ENCODE data around the gene FHL1.
"Not testable (repeated sequence)": the region's sequence is repeated elsewhere in the genome, so short reads cannot be mapped to it uniquely, and the experiment has no call there.

Gene FHL1

DNA sequence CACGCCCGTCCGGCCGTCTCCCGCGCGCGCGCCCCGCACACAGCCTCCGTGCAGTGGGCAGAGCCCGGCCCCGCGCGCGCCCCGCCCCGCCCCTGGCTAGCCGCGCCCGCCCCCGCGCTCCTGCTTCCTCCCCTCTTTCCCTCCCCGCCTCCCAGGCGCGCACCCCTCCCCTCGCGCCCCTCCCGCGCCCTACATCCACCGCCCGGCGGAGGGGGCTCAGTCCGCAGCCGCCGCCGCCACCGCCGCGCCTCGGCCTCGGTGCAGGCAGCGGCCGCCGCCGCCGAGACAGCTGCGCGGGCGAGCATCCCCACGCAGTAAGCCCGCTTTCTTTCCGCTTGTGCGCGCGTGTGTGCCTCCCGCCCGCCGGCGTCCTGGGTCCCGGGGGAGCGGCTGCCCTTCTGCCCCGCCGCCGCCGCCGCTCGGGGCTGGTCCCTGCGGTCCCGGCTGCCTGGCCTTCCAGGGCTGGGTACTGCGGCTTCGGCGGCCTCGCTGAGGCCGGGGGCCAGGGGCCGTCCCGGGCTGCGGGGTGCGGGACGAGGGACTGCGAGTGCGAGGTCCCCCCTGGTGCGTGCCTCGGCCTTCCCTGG is at the start of gene FHL1:
FHL1 (plus strand) TSS at position 219 of the 587 bp plus-strand sequence.
- peak; percentile 78 for DNase-seq

DNA sequence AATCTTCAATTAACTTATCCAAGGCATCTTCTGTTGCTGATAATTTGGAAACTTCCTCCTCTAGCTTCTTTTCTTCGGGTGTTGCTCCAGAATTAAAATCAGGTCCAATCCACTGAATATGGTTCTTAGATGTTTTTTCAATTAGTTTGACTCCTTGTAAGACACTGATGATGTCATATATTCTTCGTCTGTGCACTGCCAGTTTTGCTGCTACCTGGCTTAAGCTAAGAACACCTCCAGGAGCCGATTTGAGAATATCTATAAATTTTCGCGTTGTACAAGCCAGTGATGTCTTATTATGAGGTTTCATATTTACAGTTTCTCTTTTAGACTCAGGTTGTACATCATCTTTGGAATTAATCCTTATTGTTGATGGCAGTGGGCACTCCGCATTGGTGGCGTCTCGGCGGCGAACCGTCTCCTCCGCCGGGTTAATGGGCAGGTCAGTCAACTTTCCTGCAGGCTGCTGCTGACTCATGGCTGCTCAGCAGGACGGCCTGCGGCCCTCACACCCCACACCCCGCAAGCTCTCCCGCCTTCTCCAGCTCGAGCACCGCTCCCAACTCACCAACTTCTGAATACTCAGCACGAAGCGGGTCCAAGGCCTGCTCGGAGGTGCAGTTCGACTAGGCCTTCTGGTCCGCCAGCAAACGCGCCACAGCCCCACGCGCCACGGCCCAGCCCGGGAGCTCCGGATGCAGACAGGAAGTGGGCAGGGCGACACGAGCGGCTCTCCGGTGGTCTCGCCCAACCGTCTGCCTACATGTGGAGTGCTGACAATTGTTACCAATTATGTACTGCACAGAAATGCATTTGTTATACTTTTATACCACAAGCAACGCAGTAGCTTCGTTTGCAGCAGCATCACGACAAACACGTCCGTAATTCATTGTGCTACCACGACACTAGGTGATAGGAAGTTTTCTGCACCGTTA is 49.2 kb upstream of the FHL1 start:
- DNase-seq = no peak

- no peak for DNase-seq
Observed at GRCh38 chrX:136104936-136105335, 42.4 kb upstream of the FHL1 start.

- DNase-seq = no peak
Observed at GRCh38 chrX:136106920-136107528, 40.3 kb upstream of the FHL1 start.

DNA sequence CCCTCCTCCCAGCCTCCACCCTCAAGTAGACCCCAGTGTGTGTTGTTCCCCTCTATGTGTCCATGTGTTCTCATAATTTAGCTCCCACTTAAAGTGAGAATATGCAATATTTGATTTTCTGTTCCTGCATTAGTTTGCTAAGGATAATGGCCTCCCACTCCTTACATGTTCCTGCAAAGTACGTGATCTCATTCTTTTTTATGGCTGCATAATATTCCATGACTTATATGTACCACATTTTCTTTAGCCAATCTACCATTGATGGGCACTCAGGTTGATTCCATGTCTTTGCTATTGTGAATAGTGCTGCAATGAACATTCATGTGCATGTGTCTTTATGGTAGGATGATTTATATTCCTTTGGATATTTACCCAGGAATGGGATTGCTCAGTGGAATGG is 38.4 kb upstream of the FHL1 start:
- not testable (repeated sequence) for DNase-seq

GRCh38 chrX:136112286-136112685 is 35.0 kb upstream of the FHL1 start:
- no peak for DNase-seq

- no peak for DNase-seq
Observed at GRCh38 chrX:136112778-136113177, 34.6 kb upstream of the FHL1 start.

DNA sequence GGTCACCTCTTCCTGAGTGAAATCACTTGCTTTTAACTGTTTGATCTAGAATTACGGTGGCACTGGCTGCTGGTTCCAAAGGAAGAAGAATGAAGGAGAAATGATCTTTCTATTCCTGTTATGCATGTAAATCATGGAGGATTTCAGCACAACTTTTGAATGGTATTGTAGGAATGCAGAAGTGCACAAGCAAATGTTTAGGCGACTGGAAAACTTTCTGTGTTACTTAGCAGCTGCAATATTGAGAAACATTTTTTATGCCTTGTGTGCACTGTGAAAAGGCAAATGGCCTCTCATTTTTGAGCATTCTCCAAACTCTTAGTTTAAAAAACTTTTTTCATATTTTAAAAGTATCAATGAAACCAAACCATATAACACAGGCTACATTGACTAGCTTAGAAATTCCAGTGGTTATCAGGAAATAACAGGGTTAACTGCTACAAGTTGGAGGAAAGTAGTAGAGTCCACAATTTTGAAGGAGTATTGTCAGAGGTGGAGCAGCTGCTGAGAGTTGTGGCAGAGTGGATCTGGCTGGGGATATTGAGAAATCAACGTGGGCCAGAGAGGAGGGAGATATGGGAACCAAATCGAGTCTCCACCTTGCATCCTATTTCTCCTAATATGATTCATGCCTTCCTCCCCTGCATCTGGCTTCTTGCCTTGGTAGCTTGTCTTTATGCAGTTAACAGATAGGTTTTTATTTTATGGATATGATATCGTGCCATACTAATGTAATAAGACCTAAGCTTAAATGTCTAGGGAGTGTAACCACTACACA is 32.0 kb upstream of the FHL1 start:
- no peak for DNase-seq

DNA sequence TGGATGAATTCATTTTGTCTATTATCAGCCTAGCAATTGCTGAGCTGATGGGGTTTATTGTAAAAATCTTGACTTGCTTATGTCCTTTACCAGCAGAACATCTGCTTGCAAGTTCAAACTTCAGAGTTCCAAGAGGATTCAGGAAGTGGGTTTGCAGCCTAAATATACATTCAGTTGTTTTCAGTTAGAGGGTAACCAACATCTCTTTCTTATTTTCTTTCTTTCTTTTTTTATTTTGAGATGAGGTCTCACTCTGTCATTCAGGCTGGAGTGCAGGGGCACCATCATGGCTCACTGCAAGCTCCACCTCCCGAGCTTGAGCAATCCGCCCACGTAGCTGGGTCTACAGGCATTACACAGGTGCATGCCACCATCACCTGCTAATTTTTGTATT is 31.4 kb upstream of the FHL1 start:
- DNase-seq = no peak

DNA sequence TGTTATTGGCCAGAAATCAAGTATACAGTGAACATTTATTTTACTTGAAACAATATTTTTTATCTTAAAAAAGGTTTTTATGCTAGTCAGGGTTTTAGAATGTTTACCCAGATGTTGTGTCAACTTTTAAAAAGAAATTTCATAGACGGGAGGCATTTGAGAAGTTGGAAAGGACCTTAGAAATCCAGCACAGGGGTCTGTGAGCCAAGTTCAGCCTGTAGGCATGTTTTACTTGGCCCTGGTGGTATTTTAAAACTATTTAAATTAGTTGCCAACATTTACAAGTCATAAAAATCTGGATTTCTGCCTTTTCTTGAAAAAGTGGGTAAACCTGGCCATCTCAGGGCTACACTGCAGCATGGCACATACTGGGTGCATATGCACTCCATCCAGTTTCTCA is 25.5 kb upstream of the FHL1 start:
- no peak for DNase-seq

- DNase-seq = no peak
Observed at GRCh38 chrX:136122207-136122606, 25.1 kb upstream of the FHL1 start.

DNA sequence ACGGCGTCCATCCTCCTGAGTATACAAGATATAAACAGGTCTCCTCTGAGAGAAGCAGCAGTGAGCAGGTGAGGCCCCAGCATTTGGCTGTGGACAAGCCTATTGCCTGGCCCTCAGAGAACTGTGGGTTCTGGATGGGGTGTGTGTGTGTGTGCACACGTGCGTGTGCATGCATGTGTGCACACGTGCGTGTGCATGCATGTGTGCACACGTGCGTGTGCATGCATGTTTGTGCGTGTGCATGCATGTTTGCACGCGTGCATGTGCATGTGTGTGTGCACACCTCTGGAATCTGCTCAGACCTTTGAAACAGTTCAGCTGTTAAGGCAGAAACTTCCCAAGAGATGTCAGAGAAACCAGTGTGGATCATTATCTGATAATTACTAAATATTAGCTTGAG is 22.2 kb upstream of the FHL1 start:
- no peak for DNase-seq

DNA sequence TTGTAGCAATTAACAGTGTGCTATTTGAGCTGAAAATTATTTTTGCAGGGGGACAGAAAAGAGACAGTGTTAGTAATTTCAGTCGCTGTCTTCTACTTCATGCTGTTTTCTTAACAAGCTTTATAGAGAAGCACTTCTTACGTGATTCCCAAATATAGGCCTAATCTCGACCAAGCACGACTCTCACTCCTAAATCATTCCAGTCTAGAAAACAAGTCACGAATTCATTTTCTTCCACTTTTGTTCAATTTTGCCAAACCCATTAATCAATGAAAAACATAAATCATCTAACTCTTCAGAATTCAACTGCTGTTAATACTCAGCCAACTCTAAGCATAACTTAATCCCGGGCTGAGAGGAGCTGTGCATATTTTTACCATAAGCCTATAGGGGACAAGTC is 21.0 kb upstream of the FHL1 start:
- DNase-seq = no peak

DNA sequence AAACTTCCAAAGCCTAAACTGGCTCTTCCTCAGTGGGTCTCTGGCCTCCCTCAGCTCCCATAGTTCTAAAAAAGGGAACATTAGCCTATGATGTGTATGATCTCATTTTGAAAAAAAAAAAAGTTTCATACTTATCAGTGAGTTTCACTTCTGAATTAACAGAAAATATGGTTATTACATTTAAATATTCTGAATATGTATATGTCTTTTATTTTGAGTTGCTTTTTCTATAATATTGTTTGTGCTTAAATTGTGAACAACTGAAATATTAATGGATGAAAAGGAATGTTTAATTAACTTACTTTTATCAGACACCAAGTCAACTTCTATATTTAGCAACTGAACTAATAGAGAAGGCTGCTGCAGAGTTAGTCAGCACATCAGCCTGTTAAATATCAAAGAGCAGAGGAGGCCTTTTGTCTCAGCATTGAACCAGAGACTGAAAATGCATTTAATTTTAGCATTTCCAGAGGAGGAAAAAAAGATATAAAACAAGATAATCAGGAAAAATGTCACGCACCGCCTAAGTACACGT is 20.4 kb upstream of the FHL1 start:
- no peak for DNase-seq

DNA sequence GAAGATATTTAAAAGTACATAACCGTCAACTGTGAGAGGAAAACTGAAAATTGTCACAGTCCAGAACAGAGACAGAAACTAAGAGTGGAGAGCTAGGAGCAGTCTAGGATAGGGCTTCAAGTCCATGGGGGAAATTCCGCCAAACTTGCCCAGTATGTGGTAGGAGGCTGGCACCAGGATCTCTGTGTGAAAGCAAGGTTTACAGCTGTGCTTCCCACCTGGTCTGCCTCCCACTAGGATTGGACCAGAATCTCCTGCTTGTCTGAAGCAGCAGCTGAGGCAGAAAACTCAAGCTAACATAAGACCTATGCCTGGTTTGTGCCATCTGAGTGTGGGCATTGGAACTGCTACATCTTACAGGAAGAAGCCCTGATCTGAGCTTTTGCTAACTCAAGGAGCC is 18.6 kb upstream of the FHL1 start:
- DNase-seq = no peak

GRCh38 chrX:136130931-136131833 is 16.2 kb upstream of the FHL1 start:
- no peak for DNase-seq

DNA sequence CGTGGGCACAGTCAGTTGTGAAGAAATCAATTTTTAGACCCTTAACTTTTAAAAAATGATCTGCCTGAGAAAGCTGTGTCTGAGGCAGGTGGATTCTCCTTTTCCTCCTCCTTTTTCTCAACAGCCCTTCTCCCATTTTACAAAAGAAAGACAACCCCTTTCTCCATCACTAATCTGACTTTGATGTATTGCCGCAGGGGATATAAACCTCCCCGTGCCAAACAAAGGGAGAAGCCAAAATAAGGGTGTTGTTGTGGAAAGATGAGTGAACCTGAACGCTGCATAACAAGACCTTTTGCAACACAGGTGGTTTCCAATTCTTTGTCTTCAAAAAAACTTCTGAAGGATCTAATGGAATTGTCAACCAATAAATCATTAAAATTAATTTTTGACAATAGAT is 8.4 kb upstream of the FHL1 start:
- DNase-seq = no peak

DNA sequence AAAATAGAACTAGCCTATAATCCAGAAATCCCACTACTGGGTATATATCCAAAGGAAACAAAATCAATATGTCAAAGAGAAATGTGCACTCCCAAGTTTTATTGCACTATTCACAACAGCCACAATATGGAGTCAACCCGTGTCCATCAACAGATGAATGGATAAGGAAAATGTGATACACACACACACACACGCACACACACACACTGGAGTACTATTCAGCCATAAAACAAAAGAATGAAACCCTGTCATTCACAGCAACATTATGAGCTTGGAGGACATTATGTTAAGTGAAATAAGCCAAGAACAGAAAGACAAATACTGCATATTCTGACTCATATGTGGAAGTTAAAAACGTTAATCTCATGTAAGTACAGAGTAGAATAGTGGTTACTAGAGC is 5.8 kb upstream of the FHL1 start:
- DNase-seq = no peak

DNA sequence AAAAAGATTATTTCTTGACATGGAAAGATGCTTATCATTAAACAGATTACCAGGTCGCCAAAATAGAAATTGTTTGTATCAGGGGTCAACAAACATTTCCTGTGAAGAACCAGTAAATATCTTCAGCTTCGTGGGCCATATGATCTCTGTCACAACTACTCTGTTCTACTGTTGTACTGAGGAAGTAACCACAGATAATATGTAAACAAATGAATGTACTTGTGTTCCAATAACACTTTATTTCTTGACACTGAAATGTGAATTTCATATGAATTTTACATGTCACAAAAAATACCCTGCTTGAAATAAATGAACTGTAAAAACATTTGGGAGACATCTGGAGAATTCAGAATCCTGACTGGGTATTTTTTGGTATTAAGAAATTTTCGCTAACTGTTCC is 4.7 kb upstream of the FHL1 start:
- DNase-seq = no peak

DNA sequence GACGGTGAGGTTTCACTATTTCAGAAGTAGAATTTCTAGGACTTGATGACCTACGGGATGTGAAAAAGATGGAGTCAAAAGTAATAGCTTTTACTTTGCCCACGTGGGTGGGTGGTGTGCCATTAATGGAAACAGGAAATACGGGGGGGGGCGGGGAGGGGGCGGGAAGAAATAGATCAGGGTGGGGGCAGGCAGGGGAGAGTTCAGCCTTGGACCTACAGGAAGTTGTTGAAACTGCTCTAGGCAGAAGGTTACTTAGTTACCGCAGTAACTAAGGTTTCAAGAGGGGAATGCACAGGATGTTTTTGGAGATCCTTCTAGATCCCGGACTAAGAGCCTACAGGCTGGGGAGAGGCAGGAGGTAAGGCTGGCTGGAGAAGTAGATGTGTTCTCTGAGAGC is 3.6 kb upstream of the FHL1 start:
- peak; percentile 52 for DNase-seq

- peak; percentile 52 for DNase-seq
Observed at GRCh38 chrX:136146614-136147314, 569 bp upstream of the FHL1 start.

Data from CD4-positive, alpha-beta T cell treated with Interleukin-6 for 4 hours (primary cell).